Measurements from ENCODE around the gene PXDN.

The PXDN gene

GRCh38 chr2:1618191-1618961 is 125.9 kb downstream of the PXDN start:
- no peak for TF ChIP-seq POU6F1 (CRISPR knock-in tag; IDR thresholded peaks at IDR 0.05; ENCODE audit: borderline replicate concordance, low read depth)
- TF ChIP-seq ZFP30 (CRISPR knock-in tag; IDR thresholded peaks at IDR 0.05) = no peak

GRCh38 chr2:1617425-1618021 is 126.8 kb downstream of the PXDN start:
- no peak for ATAC-seq
- no peak for TF ChIP-seq ZNF70 (CRISPR knock-in tag; IDR thresholded peaks at IDR 0.05)
- no peak for TF ChIP-seq CSDC2 (CRISPR knock-in tag; IDR thresholded peaks at IDR 0.05)
- no peak for TF ChIP-seq ESRRG (CRISPR knock-in tag; IDR thresholded peaks at IDR 0.05)
- no peak for TF ChIP-seq RARB (CRISPR knock-in tag; IDR thresholded peaks at IDR 0.05)

More at GRCh38 chr2:1618191-1618961, 125.9 kb downstream of the PXDN start:
- ATAC-seq = no peak

- ATAC-seq = no peak
- TF ChIP-seq PATZ1 (CRISPR knock-in tag; IDR thresholded peaks at IDR 0.05; ENCODE audit: borderline replicate concordance) (no peak), TSHZ2 (CRISPR knock-in tag; IDR thresholded peaks at IDR 0.05) (no peak), PPARA (CRISPR knock-in tag; IDR thresholded peaks at IDR 0.05; ENCODE audit: borderline replicate concordance) (no peak), ESRRG (CRISPR knock-in tag; IDR thresholded peaks at IDR 0.05) (no peak), ZNF565 (CRISPR knock-in tag; conservative IDR thresholded peaks at IDR 0.05; ENCODE audit: low read depth) (no peak), GLIS3 (CRISPR knock-in tag; IDR thresholded peaks at IDR 0.05) (no peak), OSR1 (CRISPR knock-in tag; IDR thresholded peaks at IDR 0.05) (no peak), CREB5 (CRISPR knock-in tag; IDR thresholded peaks at IDR 0.05; ENCODE audit: low read depth) (no peak), TCF4 (CRISPR knock-in tag; IDR thresholded peaks at IDR 0.05; ENCODE audit: borderline replicate concordance) (no peak), POU6F1 (CRISPR knock-in tag; IDR thresholded peaks at IDR 0.05; ENCODE audit: borderline replicate concordance, low read depth) (no peak), CSDC2 (CRISPR knock-in tag; IDR thresholded peaks at IDR 0.05) (no peak), RARB (CRISPR knock-in tag; IDR thresholded peaks at IDR 0.05) (no peak), ARNTL (CRISPR knock-in tag; IDR thresholded peaks at IDR 0.05; ENCODE audit: borderline replicate concordance, low read depth) (no peak)
Observed at GRCh38 chr2:1614564-1614963, 129.8 kb downstream of the PXDN start.

GRCh38 chr2:1613731-1614354 is 130.5 kb downstream of the PXDN start:
- TF ChIP-seq GLIS3 (CRISPR knock-in tag; IDR thresholded peaks at IDR 0.05) (no peak), ZNF565 (CRISPR knock-in tag; conservative IDR thresholded peaks at IDR 0.05; ENCODE audit: low read depth) (no peak), PPARA (CRISPR knock-in tag; IDR thresholded peaks at IDR 0.05; ENCODE audit: borderline replicate concordance) (no peak), ZNF8 (CRISPR knock-in tag; IDR thresholded peaks at IDR 0.05) (no peak), ARNTL (CRISPR knock-in tag; IDR thresholded peaks at IDR 0.05; ENCODE audit: borderline replicate concordance, low read depth) (no peak), OSR1 (CRISPR knock-in tag; IDR thresholded peaks at IDR 0.05) (no peak), ESRRG (CRISPR knock-in tag; IDR thresholded peaks at IDR 0.05) (no peak), TSHZ2 (CRISPR knock-in tag; IDR thresholded peaks at IDR 0.05) (no peak), CSDC2 (CRISPR knock-in tag; IDR thresholded peaks at IDR 0.05) (no peak), POU6F1 (CRISPR knock-in tag; IDR thresholded peaks at IDR 0.05; ENCODE audit: borderline replicate concordance, low read depth) (no peak), ZC3H10 (CRISPR knock-in tag; IDR thresholded peaks at IDR 0.05) (no peak), ZNF70 (CRISPR knock-in tag; IDR thresholded peaks at IDR 0.05) (no peak), TCF4 (CRISPR knock-in tag; IDR thresholded peaks at IDR 0.05; ENCODE audit: borderline replicate concordance) (no peak)
- ATAC-seq = peak; percentile 37; the same call in 2 of the 3 replicates
